ENCODE measurements around the gene APOL4. TPM values are rescaled to one million over a fixed set of nuclear protein-coding genes. Genes with fewer than 3 reads are reported as not detected.

The APOL4 gene
- total RNA-seq, 2 experiments from 2014 or later: 0.18 TPM

GRCh38 chr22:36143066-36143815 is 58.4 kb downstream of the APOL4 start:
- no peak overlapping the region for H3K4me3 Mint-ChIP-seq
- peaks cover 20% of the 10 kb centered on the region for H3K36me3 Mint-ChIP-seq (ENCODE audit: low read depth)
- no peak for TF ChIP-seq CTCF (IDR thresholded peaks at IDR 0.05)
- intact Hi-C loops (cut with micrococcal nuclease): no loop called here
- no peak for DNase-seq
- H3K4me1 Mint-ChIP-seq (ENCODE audit: low read depth): peaks cover 18% of the 10 kb centered on the region
- peak overlapping the region; percentile 12 for H3K27ac Mint-ChIP-seq
- H3K9me3 Mint-ChIP-seq: no peaks in the 10 kb centered on the region
- ChIA-PET CTCF (interaction anchor here (0.8 to 9.3 kb wide), 7 partner anchors 9 to 94 kb away, joined by 3 to 115 read pairs (median 3); partner anchors contain the start of gene APOL3), POLR2A (interaction anchor here (1.6 kb wide), 1 partner anchor 11 kb away, joined by 3 read pairs; no protein-coding TSS in a partner anchor)
- no peaks in the 10 kb centered on the region for H3K27me3 Mint-ChIP-seq
- ATAC-seq: no peak

GRCh38 chr22:36141481-36141880 is 60.1 kb downstream of the APOL4 start:
- H3K4me1 Mint-ChIP-seq (ENCODE audit: low read depth): peaks cover 15% of the 10 kb centered on the region
- ATAC-seq (no peak), DNase-seq (no peak)
- H3K4me3 Mint-ChIP-seq: no peak overlapping the region
- no peaks in the 10 kb centered on the region for H3K27me3 Mint-ChIP-seq
- no peaks in the 10 kb centered on the region for H3K9me3 Mint-ChIP-seq
- peaks cover 19% of the 10 kb centered on the region for H3K36me3 Mint-ChIP-seq (ENCODE audit: low read depth)
- intact Hi-C loops (cut with micrococcal nuclease): no loop called here
- ChIA-PET POLR2A (interaction anchor here (1.0 to 1.6 kb wide), 5 partner anchors 9 to 42 kb away, joined by 3 to 4 read pairs (median 3); no protein-coding TSS in a partner anchor), CTCF (interaction anchor here (0.9 to 9.3 kb wide), 8 partner anchors 10 to 75 kb away, joined by 3 to 115 read pairs (median 5); partner anchors contain the start of gene APOL3)
- H3K27ac Mint-ChIP-seq: no peak overlapping the region
- TF ChIP-seq CTCF (IDR thresholded peaks at IDR 0.05): no peak

Other genes starting within 250 kb of the APOL4 start
- 1 to 10 TPM; 3.1 to 3.3 TPM for gene RBFOX2, start 173.0 kb downstream of the APOL4 start, total RNA-seq
- gene APOL3, start 41.1 kb downstream of the APOL4 start, total RNA-seq: 10 to 100 TPM; 44.5 to 46.7 TPM
- gene APOL2, start 37.7 kb upstream of the APOL4 start, total RNA-seq: 10 to 100 TPM; 45.4 to 49.7 TPM
- gene APOL1, start 51.3 kb upstream of the APOL4 start, total RNA-seq: 10 to 100 TPM; 13.8 to 17.1 TPM
- 100 to 1,000 TPM; 624 to 679 TPM for gene MYH9, start 186.2 kb upstream of the APOL4 start, total RNA-seq

Measured in activated CD8-positive, alpha-beta T cell treated with anti-CD3 and anti-CD28 coated beads for 36 hours (primary cell).